SK-N-SH (cell line): Measurements from ENCODE around the gene FAM163A. TPM values are rescaled to one million over a fixed set of nuclear protein-coding genes. Genes with fewer than 3 reads are reported as not detected.

Experiments used
- CTCF ChIA-PET: fragments of 300-600, 350-600 bp; formaldehyde crosslinking; extraction: SDS; loops from one replicate; lab custom pipeline; 2021; lab: Yijun Ruan, JAX
- POLR2A ChIA-PET: fragments of 350-600 bp; sonication (Branson Sonifier 250); formaldehyde crosslinking; extraction: SDS; loops from one replicate; lab custom pipeline; 2020; ENCODE audit warnings: antibody characterized with exemption, inconsistent platforms; lab: Yijun Ruan, JAX
- DNase-seq: peaks from one replicate; pipeline ENCODE4 v3.0.0; 2012
- H2AFZ ChIP-seq: fragments of 200-600 bp; sonication (generic); 2 replicates; pipeline ENCODE4 v1.8.1; 2016; ENCODE audit warnings: antibody characterized with exemption, mild to moderate bottlenecking, low read depth
- H3F3A ChIP-seq: fragments of 200-600 bp; sonication (generic); replicated peaks from 2 replicates; pipeline ENCODE3; 2016; ENCODE audit warnings: antibody characterized with exemption, mild to moderate bottlenecking; ENCODE audit not compliant: insufficient read depth
- H3K27ac ChIP-seq, 2 experiments: fragments of 200-500 bp in 1 of 2; fragments of 200-600 bp in 1 of 2; sonication (Bioruptor generic) in 1 of 2; sonication (generic), shearing (Covaris generic) in 1 of 2; 2 replicates each; pipeline versions ENCODE4 v1.5.1 to v1.6.1; 2014 to 2016; ENCODE audit warnings: low read depth in 2 of 2, inconsistent platforms in 1 of 2, low read length in 1 of 2, mild to moderate bottlenecking in 1 of 2, mixed read lengths in 1 of 2
- H3K27me3 ChIP-seq: fragments of 200-600 bp; sonication (generic), shearing (Covaris generic); 2 replicates; pipeline ENCODE4 v1.6.1; 2016; ENCODE audit warnings: mixed run types; ENCODE audit not compliant: insufficient read depth
- H3K36me3 ChIP-seq, 2 experiments: fragments of 200-500 bp in 1 of 2; fragments of 200-600 bp in 1 of 2; sonication (Bioruptor generic) in 1 of 2; sonication (generic) in 1 of 2; replicated peaks in 1 of 2; 2 replicates each; pipeline versions ENCODE3 to v1.5.1; 2014 to 2016; ENCODE audit warnings: low read length in 1 of 2, mild to moderate bottlenecking in 1 of 2; ENCODE audit not compliant: insufficient read depth in 2 of 2, control insufficient read depth in 1 of 2
- H3K4me1 ChIP-seq, 2 experiments: fragments of 200-500 bp in 1 of 2; fragments of 200-600 bp in 1 of 2; sonication (Bioruptor generic) in 1 of 2; sonication (generic), shearing (Covaris generic) in 1 of 2; 2 replicates each; pipeline versions ENCODE4 v1.5.1 to v1.6.1; 2014 to 2016; ENCODE audit warnings: low read depth in 1 of 2, low read length in 1 of 2, mixed run types in 1 of 2; ENCODE audit not compliant: insufficient read depth in 2 of 2, control insufficient read depth in 1 of 2
- H3K4me2 ChIP-seq: fragments of 200-600 bp; sonication (generic), shearing (Covaris generic); 2 replicates; pipeline ENCODE4 v1.6.1; 2017; ENCODE audit warnings: mixed run types
- H3K4me3 ChIP-seq, 2 experiments: fragments of 200-500 bp in 1 of 2; fragments of 200-600 bp in 1 of 2; sonication (Bioruptor generic) in 1 of 2; sonication (generic), shearing (Covaris generic) in 1 of 2; 2 replicates each; pipeline versions ENCODE4 v1.5.1 to v1.8.1; 2014 to 2016; ENCODE audit warnings: low read depth in 2 of 2, inconsistent platforms in 1 of 2, low read length in 1 of 2, mild to moderate bottlenecking in 1 of 2, mixed read lengths in 1 of 2, moderate library complexity in 1 of 2
- H3K79me2 ChIP-seq: fragments of 200-600 bp; sonication (generic); 2 replicates; pipeline ENCODE4 v1.8.1; 2017; ENCODE audit warnings: mild to moderate bottlenecking; ENCODE audit not compliant: insufficient read depth
- H3K9ac ChIP-seq: fragments of 200-600 bp; sonication (generic); 2 replicates; pipeline ENCODE4 v1.6.1; 2017; ENCODE audit warnings: mixed run types
- H3K9me2 ChIP-seq: fragments of 200-600 bp; sonication (generic); 2 replicates; pipeline ENCODE4 v1.6.1; 2017; ENCODE audit warnings: mixed run types
- H3K9me3 ChIP-seq: fragments of 200-600 bp; sonication (generic); 2 replicates; pipeline ENCODE4 v1.6.1; 2017; ENCODE audit warnings: mixed run types, mild to moderate bottlenecking, moderate library complexity
- H4K20me1 ChIP-seq: fragments of 200-600 bp; sonication (generic); 2 replicates; pipeline ENCODE4 v1.6.1; 2017; ENCODE audit warnings: mild to moderate bottlenecking, mixed run types; ENCODE audit not compliant: insufficient read depth
- ELF1 ChIP-seq: IDR thresholded peaks from 2 replicates; pipeline ENCODE4 v1.4.0; 2012
- FOSL2 ChIP-seq: IDR thresholded peaks from 2 replicates; pipeline ENCODE4 v1.4.0; 2012; ENCODE audit warnings: low read depth, mild to moderate bottlenecking, moderate library complexity, borderline replicate concordance
- GABPA ChIP-seq: IDR thresholded peaks from 2 replicates; pipeline ENCODE4 v1.4.0; 2012; ENCODE audit warnings: low read depth, mild to moderate bottlenecking
- GATA2 ChIP-seq: sonication (generic); formaldehyde crosslinking; IDR thresholded peaks from 2 replicates; pipeline ENCODE4 v1.5.0; 2020; ENCODE audit warnings: mild to moderate bottlenecking, missing genetic modification reagents
- NFIC ChIP-seq: IDR thresholded peaks from 2 replicates; pipeline ENCODE4 v1.4.0; 2012; ENCODE audit warnings: borderline replicate concordance
- POLR2AphosphoS5 ChIP-seq: IDR thresholded peaks from 2 replicates; pipeline ENCODE4 v1.6.1; 2012; ENCODE audit warnings: low read depth, low read length
- RAD21 ChIP-seq: IDR thresholded peaks from 2 replicates; pipeline ENCODE4 v1.6.1; 2012; ENCODE audit warnings: mild to moderate bottlenecking, low read length
- RCOR1 ChIP-seq: fragments of 150-350 bp; IDR thresholded peaks from 2 replicates; pipeline ENCODE4 v1.6.1; 2017; ENCODE audit warnings: antibody characterized with exemption, low read length
- RXRA ChIP-seq: IDR thresholded peaks from 2 replicates; pipeline ENCODE4 v1.4.0; 2012; ENCODE audit warnings: low read depth, mild to moderate bottlenecking, borderline replicate concordance
- TCF12 ChIP-seq: IDR thresholded peaks from 2 replicates; pipeline ENCODE4 v1.4.0; 2012
- YY1 ChIP-seq: IDR thresholded peaks from 2 replicates; pipeline ENCODE4 v1.4.0; 2012; ENCODE audit warnings: low read depth, mild to moderate bottlenecking
- WGBS: methylation state at CpG from one replicate; pipeline ENCODE4 v1.1.6; 2017; ENCODE audit warnings: low lambda C conversion rate; 5-methylcytosine and 5-hydroxymethylcytosine counted together
- polyA plus RNA-seq, 3 experiments: library from polyadenylated mRNA; depleted of rRNA; stranded (reverse); fragments of >200 nt; gene quantifications; 2 replicates each; pipeline ENCODE4 v1.2.3, GENCODE V29; 2012
- TF ChIP-seq, protein P1 (sequence below): fragments of 200-600 bp; sonication (generic); IDR thresholded peaks from 2 replicates; pipeline ENCODE4 v1.6.1; 2017; ENCODE audit warnings: antibody characterized with exemption, mild to moderate bottlenecking, moderate library complexity
- TF ChIP-seq, protein P2 (sequence below): IDR thresholded peaks from 2 replicates; pipeline ENCODE4 v1.4.0; 2012; ENCODE audit warnings: low read depth, borderline replicate concordance
- TF ChIP-seq, protein P3 (sequence below): IDR thresholded peaks from 2 replicates; pipeline ENCODE4 v1.4.0; 2012; ENCODE audit warnings: low read depth

The FAM163A gene
- polyA plus RNA-seq, 1 of the 3 experiments (the other 2 are of a cell fraction): 0.43 TPM

DNA sequence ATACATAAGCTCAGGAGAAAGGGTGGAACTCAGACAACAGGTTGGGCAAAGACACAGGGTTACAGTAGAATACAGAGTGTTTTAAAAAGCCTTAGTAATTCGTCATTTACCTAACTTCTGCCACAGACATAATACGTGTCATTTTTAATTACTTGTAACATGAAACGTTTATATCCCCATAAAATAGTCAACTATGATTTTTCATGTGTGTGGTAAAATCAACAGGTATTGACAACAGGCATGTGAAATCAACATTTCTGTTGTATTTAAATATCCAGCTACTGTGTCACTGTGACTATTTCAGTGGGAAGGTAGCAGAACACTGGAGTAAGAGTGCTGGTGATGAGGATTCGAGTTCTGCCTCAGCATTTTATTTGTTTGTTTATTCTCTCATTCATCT is 5.7 kb downstream of the FAM163A start (continued):
- TF ChIP-seq, protein P1, sequence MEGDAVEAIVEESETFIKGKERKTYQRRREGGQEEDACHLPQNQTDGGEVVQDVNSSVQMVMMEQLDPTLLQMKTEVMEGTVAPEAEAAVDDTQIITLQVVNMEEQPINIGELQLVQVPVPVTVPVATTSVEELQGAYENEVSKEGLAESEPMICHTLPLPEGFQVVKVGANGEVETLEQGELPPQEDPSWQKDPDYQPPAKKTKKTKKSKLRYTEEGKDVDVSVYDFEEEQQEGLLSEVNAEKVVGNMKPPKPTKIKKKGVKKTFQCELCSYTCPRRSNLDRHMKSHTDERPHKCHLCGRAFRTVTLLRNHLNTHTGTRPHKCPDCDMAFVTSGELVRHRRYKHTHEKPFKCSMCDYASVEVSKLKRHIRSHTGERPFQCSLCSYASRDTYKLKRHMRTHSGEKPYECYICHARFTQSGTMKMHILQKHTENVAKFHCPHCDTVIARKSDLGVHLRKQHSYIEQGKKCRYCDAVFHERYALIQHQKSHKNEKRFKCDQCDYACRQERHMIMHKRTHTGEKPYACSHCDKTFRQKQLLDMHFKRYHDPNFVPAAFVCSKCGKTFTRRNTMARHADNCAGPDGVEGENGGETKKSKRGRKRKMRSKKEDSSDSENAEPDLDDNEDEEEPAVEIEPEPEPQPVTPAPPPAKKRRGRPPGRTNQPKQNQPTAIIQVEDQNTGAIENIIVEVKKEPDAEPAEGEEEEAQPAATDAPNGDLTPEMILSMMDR: no peak
- TF ChIP-seq RAD21: no peak

DNA sequence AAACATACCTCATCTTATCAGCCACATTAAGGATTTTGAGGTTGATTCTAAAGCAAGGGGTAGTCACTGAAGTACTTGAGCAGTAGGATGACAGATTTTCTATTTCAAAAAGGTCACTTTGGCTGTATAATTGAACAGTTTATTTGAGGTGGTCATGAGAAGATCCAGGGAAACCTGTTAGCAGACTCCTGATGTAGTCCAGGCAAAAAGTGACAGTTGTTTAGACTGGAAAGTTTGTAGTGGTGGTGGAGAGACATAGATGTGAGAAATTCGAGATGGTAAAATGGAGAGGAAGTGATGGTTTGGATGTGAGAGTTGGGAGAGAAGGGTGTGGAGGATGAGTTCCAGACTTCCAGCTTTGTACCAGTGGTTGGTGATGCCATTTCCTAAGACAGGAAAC is 7.5 kb downstream of the FAM163A start:
- Histone ChIP-seq H3K9me3 (no peaks in the 10 kb centered on the region), H3K4me2 (no peak overlapping the region), H3K79me2 (no peaks in the 10 kb centered on the region), H3K27ac (peak overlapping the region in 1 of 2 experiments; percentile 35; a peak in 1 of 4 replicates), H2AFZ (no peak overlapping the region), H3K9ac (no peak overlapping the region), H3F3A (no peaks in the 10 kb centered on the region), H3K27me3 (peaks cover 13% of the 10 kb centered on the region; the same call in 1 of the 2 replicates), H3K9me2 (no peaks in the 10 kb centered on the region), H3K4me1 (peaks cover 0 to 43% of the 10 kb centered on the region in 2 experiments; a peak in 2 of 4 replicates), H4K20me1 (no peaks in the 10 kb centered on the region), H3K36me3 (no peaks in the 10 kb centered on the region), H3K4me3 (no peak overlapping the region)
- ChIA-PET CTCF (interaction anchor here (1.3 to 1.5 kb wide), 2 partner anchors 44 to 64 kb away, joined by 5 read pairs; no protein-coding TSS in a partner anchor), POLR2A (interaction anchor here (1.1 kb wide), 1 partner anchor 37 kb away, joined by 3 read pairs; no protein-coding TSS in a partner anchor)
- DNase-seq: no peak
- WGBS: 2% methylated on average over 1 of the region's 1 CpG
- TF ChIP-seq RXRA: no peak
- TF ChIP-seq ELF1: no peak
- TF ChIP-seq GABPA: no peak
- TF ChIP-seq RCOR1: no peak
- TF ChIP-seq, protein P1: no peak
- no peak for TF ChIP-seq RAD21
- TF ChIP-seq GATA2: no peak

DNA sequence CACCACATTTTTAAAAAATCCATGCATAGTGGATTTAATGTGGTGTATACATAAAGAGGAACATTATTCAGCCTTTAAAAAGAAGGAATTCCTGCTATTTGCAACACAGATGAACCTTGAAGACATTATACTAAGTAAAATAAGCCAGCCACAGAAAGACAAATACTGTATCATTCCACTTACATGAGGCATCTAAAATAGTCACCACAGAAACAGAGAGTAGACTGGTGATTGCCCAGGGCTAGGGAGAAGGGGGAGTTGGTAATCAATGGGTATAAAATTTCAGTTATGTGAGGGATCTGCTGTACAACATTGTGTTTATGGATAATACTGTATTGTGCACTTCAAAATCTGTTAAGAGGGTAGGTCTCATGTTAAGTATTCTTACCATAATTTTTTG is 10.0 kb downstream of the FAM163A start:
- H3K27ac ChIP-seq: peak overlapping the region in 1 of 2 experiments; percentile 80; a peak in 2 of 4 replicates
- no peaks in the 10 kb centered on the region for H3F3A ChIP-seq
- no peak overlapping the region for H2AFZ ChIP-seq
- H3K9me2 ChIP-seq: no peaks in the 10 kb centered on the region
- no peak overlapping the region for H3K4me3 ChIP-seq
- H3K4me1 ChIP-seq: peaks cover 0 to 34% of the 10 kb centered on the region in 2 experiments; a peak in 2 of 4 replicates
- no peaks in the 10 kb centered on the region for H3K9me3 ChIP-seq
- no peaks in the 10 kb centered on the region for H3K79me2 ChIP-seq
- TF ChIP-seq POLR2AphosphoS5: no peak
- no peak for TF ChIP-seq NFIC
- no peak for TF ChIP-seq RXRA
- TF ChIP-seq, protein P2, sequence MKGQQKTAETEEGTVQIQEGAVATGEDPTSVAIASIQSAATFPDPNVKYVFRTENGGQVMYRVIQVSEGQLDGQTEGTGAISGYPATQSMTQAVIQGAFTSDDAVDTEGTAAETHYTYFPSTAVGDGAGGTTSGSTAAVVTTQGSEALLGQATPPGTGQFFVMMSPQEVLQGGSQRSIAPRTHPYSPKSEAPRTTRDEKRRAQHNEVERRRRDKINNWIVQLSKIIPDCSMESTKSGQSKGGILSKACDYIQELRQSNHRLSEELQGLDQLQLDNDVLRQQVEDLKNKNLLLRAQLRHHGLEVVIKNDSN: no peak
- TF ChIP-seq FOSL2: no peak
- TF ChIP-seq TCF12: no peak
- TF ChIP-seq, protein P3, sequence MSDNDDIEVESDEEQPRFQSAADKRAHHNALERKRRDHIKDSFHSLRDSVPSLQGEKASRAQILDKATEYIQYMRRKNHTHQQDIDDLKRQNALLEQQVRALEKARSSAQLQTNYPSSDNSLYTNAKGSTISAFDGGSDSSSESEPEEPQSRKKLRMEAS: no peak
- no peak for TF ChIP-seq YY1
- no peak for TF ChIP-seq GABPA
- H4K20me1 ChIP-seq: no peaks in the 10 kb centered on the region
- ChIA-PET POLR2A (no interaction called here), CTCF (no interaction called here)
- H3K9ac ChIP-seq: no peak overlapping the region
- H3K4me2 ChIP-seq: no peak overlapping the region
- no peaks in the 10 kb centered on the region for H3K36me3 ChIP-seq
- no peaks in the 10 kb centered on the region for H3K27me3 ChIP-seq
- no peak for DNase-seq
